Measurements from ENCODE around the gene NPAS3.

The NPAS3 gene

DNA sequence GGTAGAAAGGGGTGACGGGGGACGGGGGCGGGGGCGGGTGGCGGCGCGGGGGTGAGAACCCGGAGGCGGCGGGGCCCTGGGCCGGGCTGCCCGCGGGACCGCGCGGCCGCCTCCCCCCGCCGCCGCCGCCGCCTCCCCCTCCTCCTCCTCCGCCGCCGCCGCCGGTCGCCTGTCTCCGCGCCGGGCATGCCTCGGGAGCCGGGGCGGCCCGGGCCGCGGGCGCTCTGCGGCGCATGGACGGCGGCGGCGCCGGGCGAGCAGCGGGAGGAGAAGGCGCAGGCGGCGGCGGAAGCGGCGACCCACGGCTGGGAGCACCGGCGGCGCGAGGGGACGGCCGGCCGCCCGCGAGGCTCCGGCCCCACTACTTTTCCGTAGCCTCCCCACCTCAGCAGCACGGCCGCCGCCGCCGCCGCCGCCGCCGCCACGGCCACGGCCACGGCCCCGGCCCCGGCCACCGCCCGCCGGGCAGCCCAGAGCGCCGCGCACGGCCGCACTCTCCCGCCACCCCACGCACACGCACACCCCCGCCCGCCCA, at the start of gene NPAS3:
Gene NPAS3, plus strand, starts transcription at position 161 of the 535 bp plus-strand sequence.
- DNase-seq (ENCODE audit: low read depth) = no peak

DNA sequence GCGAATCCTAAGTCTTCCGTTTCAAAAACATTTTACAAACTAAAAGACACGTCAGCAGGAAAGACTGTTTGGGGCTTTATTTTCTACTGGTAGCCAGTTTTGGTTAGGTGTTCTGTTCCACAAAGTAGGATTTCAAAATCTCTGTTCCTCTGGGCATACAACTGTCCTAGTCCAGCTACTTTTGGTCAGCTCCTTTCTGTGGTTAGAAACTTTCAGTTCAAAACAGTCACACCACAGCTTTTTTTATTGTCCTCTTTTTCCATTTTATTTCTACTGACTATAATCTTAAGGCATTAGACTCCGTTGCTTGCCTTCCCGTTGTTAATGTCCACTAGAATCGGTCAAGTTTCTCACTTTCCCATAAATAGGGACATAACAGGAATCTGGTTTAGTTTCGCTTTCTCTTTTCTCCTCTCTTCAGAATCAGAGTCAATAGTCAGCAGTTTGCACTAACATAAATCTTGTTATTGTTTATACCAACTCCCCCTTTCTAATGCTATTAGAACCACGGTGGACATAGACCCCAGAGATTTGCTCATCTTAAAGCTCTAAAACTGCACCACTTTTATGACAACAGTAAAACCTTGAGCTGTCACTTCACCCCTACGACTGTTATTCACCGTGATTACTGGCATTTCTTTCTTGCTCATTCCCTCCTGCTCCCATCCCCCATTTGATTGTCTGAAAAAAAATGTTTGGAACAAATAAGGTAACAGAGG, 41.5 kb upstream of the NPAS3 start:
- no peak for DNase-seq (ENCODE audit: low read depth)

GRCh38 chr14:32897698-32898064, 41.0 kb upstream of the NPAS3 start:
- no peak for DNase-seq (ENCODE audit: low read depth)

- DNase-seq (ENCODE audit: low read depth) = no peak
Measured at GRCh38 chr14:32898876-32899275, 39.8 kb upstream of the NPAS3 start.

DNA sequence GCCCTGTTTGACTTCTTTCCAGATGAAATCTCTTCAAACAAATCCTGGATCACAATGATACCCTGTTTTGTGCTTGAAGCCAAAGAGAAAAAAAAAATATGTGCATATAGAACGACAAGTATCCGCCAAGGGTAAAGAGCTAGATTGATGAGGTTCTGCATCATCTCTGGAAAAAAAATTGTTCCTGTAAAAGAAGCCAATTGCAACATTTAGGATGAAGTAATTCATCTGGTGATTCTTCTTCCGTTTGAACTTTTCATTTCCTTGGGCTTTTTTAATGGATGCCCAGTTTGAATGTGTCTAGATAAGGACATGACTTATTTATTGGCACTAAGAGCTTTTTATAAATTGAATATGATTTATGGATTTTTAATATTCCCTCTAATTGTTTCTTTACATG, 38.1 kb upstream of the NPAS3 start:
- no peak for DNase-seq (ENCODE audit: low read depth)

DNA sequence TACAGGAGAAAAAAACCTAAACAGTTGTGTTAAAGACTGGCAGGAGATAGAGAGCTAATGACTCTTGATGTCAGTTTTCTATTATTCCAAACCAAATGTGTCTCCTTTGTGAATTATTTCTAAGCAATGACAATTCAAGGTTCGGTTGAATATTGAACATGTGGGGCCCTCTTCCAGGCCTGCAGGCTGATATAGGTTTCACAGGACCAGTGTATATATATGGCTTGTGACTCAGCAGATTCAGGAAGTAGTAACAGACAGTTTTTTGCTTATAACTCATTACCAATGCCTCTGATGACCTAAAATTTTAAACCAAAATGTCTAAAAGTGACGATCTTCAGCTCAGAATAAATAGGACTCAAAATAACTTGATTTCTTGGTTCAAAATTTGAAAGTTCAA, 33.7 kb upstream of the NPAS3 start:
- no peak for DNase-seq (ENCODE audit: low read depth)

- DNase-seq (ENCODE audit: low read depth) = no peak
Measured at GRCh38 chr14:32906672-32907071, 32.0 kb upstream of the NPAS3 start.

DNA sequence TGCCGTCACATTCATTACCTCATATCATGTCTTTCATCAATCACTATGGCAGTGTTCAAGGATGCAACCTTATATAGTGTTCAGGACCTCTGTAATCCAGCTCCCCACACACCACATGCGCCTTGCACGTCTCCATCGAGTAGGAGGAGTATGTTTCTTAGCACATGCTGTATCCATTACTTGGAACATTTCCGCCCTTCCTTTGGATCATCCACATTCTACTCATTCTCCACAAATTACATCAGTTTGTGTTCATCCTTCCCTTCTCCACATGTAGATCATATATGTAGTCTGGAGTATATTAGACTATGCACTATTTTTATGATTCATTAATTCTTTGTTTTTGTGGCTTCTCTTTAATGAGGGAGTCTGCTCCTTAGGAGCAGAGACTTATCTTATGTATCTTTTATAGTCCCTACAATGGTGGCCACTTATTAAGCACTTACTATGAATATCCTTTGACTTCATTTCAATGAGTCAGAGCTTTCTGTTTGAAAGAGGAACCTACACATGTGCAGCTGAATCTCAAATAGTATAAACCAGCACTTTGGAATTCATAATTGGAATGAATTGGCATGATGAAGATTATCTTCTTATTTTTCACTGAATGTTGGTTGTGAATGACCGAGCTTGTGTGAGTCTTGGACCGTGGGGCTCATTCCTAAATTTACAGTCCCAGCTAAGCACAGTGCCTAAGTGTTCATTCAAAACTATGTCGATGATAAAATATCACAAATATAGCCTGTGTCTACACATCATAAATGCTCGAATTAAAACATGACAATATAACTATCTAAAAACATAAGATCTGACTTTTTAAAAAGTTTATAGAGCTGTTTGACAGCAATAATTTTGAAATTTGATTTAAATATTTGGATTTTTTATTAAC, 30.2 kb upstream of the NPAS3 start:
- DNase-seq (ENCODE audit: low read depth) = no peak

- DNase-seq (ENCODE audit: low read depth) = no peak
Measured at GRCh38 chr14:32913725-32914124, 25.0 kb upstream of the NPAS3 start.

DNA sequence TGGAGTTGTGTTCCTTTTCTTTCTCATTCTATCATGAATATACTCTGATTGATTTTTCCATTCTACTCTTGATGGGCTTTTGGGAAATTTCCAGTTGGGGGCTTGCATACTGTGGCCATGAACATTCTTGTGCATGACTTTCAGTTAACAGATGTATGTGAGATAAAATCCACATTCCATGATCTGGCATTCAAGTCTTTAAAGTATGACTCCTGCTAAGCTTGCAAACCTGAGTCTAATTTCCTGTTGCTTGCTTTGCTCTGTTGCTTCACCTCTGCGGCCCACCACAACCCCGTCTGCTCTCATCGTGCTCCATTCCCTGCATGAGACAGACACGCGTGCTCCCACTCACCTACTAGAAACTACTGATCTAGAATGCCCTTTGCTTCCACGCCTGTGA, 24.3 kb upstream of the NPAS3 start:
- no peak for DNase-seq (ENCODE audit: low read depth)

DNA sequence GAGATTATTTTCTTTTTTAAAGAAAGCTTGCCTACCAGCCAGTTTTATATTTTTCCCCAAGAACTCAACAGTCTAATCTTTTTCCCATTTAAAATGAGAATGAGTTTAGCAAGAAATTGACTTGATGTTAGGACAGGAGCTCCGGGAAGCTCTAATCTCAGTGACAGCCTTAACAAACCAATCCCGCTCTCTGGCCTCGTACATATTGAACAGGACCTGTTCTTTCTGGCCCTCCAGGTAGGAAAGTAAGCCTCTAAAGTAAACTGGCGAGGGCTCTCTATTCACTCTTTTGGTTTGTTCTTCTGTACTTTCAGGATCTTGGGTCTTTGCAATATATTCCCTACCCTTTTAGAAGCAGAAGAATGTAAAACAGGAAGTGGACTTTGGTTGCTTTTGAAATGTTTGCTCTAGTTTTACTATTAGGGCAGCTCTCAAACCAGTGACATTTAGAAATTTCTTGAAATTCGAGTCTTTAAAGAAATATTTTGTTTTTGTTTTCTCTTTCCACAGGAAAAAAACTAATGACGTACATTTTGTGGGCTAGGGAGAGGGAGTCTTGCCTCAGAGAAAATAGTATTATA, 17.9 kb upstream of the NPAS3 start:
- DNase-seq (ENCODE audit: low read depth) = no peak

DNA sequence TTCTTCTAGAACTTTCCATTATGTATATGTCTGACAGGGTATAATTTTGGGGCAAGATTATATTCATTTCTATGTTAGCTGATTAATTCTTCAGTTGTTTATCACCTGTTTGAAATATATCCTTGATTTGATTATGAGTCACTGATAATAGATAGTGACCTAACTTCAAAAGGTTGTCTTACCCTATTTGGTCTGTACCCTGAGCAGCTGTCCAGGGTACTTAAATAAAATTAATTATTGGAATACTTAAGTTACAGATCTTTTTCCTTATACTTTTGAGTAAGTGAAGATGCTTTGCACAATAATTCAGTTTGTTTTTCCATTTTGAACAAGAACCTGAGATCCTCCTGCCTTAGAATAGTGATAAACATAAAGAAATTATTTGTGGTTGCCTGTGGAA, 13.2 kb upstream of the NPAS3 start:
- DNase-seq (ENCODE audit: low read depth) = no peak

GRCh38 chr14:32932302-32932913, 6.3 kb upstream of the NPAS3 start:
- DNase-seq (ENCODE audit: low read depth) = no peak

GRCh38 chr14:32932914-32933628, 5.6 kb upstream of the NPAS3 start:
- no peak for DNase-seq (ENCODE audit: low read depth)

DNA sequence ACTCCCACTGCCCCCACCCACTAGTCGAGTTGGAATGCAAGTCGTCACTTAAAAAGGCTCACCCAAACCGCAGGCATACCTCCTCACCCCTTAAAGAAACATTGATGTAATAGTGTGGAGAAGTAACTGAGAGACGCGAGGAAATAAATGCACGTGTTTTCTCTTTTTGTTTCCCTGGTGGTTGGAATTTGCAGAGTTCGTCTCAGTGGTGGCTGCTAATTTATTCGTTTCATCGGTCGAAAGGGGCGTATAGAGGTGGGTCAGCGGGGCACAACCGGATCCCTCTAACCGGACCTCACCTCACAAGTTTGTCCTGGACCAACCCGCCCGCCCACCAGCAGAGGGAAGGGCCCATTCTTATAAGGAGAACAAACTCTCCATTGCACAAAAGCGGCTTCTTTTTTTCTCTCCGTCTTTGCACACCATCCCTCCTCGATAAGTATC, 5.0 kb upstream of the NPAS3 start:
- DNase-seq (ENCODE audit: low read depth) = no peak

- no peak for DNase-seq (ENCODE audit: low read depth)
Measured at GRCh38 chr14:32934073-32934880, 4.4 kb upstream of the NPAS3 start.

DNA sequence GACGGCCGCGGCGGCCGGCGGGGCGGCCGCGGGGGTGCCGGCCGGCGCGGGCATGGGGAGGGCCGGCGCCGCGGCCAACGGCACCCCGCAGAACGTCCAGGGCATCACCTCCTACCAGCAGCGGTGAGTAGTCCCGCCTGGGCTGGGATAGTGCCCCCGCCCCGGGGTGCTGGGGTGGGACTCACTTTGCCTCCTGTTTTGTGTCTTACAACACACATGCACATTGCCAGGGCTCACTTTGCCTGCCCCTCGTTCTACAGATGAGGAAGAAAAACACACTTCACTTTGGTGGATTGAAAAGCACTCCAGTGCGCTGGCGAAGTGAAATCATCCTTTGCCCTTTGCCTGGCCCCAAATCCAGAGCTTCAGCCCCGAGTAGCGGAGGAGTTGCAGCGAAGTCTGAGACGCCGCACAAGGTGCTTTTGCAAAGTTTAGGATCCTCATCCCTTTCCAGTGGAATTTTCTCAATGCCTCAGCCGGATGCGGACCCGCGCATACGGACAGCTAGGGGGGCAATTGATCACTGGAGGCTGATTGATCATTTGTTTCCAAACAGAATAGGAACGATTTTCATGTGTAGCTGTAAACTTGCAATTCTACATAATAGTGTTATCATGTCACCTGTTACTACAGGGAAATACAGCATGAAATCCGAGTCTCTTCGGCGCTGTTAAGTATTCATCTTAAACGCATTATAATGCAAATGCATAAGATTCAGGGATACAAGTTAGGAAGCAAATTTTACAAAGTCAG, 3.6 kb upstream of the NPAS3 start:
- no peak for DNase-seq (ENCODE audit: low read depth)

GRCh38 chr14:32939254-32940065, 781 bp downstream of the NPAS3 start:
- no peak for DNase-seq (ENCODE audit: low read depth)

DNA sequence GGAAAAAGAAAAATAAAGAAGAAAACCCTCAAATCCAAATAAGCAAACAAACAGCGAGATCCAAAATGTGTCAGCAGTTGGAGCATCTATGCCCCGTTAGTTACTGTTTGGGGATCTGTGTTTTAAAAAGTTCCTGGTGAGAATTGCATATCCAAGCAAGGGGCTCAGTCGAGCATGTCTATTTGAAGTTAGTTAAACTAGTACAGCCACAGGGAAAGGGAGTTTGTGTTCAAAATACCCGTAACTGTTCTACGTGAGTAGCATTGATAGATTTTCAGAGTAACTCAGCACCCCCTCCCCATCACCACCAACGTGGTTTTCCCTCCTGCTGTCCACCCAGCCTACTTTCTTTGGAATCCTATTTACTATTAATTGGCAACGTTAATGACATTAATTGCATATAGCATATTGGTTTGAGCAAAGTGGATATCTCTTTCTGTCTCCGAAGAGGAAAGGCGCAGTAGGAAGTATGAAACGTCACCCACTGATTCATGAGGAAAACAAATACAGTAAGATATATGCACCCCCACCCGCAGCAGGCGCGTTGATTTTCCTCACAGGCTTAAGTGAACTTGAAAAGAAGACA, 1.5 kb downstream of the NPAS3 start:
- no peak for DNase-seq (ENCODE audit: low read depth)
